AG08395 (cell line): ENCODE measurements around the gene ZNRF3.
A peak's percentile ranks its signal among the peaks of the same experiment; 100 is the strongest.
"Not testable (repeated sequence)": the region's sequence is repeated elsewhere in the genome, so short reads cannot be mapped to it uniquely, and the experiment has no call there.

Source experiments
- DNase-seq: peaks from one replicate; pipeline ENCODE4 v3.0.0; 2012; ENCODE audit warnings: mixed read lengths, low spot score

The ZNRF3 gene

DNA sequence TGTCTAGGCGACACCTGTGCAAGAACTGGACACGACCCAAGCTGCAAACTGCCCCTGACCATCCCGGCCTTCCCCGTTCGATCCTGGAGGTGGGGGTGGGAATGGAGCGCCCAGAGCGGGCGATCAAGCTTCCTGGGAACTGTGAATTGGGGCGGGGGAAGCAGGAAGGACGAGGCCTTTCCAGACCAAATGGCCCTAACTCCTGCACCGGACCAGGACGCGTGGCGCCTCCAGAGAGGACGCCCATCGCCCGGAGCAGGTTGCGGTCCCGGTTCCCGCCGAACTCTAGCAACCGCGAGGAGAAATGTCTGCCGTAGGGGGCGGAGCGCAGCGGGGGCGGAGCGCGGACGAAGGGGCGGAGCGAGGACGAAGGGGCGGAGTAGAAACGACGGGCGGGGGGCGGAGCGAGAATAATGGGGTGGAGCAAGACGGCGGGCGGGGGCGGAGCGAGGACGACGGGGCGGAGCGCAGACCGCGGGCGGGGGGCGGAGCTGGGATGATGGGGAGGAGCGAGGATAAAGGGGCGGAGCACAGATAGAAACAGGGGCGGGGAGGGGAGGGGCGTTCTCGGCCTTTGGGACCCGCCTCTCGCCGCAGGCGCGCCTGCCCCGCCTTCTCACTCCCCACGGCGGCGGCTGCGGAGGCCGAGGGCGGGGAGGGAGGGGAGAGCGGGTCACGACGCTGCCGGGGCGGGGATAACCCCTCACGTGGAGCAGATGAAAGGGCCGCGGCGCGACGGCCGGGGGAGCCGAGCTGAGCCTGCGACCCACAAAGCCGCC lies at the start of gene ZNRF3:
ZNRF3 (plus strand) TSS at position 695 of the 779 bp plus-strand sequence. CDS start 195 bp downstream, outside the sequence.
- DNase-seq: peak; percentile 97

DNA sequence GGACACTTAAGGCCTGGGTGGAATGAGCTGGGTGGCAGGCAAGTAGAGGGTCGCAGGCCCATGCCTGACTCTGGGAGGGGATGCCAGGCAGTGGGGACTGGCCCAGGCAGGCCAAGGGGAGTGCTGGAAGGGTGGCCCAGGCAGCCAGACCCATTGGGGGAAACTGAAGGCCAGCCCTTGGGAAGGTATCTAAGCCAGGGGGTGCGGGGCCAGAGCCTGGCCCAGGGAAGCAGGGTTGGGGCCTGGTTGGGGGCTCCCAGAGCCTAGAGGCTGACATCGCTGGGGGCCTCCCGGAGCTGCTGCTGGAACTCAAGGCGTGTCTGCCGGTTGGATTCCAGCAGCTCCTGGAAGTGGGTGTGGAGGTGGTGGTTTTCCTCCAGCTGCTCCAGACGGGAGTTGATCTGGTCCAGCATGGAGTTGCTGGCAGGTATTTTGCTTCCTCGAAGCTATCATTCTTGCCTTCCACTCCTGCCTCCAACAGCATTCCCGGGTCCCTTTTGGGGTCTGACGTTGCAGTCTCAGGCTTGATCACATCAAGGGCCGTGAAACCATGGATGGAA lies 47.7 kb upstream of the ZNRF3 start:
- DNase-seq: no peak

DNA sequence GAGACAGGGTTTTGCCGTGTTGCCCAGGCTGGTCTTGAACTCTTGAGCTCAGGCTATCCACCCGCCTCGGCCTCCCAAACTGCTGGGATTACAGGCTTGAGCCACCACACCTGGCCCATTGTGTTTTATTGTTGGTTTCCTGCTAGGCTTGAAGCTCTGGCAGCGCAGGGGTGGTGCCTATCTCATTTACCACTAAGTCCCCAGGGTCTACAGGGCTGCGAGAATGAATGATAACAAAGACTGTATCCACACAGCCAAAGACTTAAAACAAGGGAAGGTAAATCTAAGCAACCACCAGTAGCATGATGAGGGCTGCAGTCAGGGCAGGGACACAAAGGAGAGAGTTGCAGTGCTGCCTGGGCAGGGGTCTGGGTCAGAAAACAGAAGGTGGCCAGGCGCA lies 45.7 kb upstream of the ZNRF3 start:
- no peak for DNase-seq

DNA sequence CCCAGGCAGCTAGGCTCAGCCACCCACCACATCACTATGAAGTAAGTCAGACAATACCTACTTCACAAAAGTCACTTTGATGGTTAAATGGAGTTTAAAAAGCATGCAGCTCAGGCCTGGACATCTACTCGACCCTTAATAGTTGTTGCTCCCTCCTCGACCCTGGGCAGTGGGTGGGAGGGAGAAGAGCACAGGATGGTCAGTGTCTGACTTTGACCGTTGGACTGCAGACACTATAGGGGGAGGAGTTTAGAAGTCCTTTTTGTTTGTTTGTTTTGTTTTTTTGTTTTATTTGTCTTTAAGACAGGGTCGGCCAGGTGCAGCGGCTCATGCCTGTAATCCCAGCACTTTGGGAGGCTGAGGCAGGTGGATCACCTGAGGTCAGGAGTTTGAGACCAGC lies 44.4 kb upstream of the ZNRF3 start:
- no peak for DNase-seq

DNA sequence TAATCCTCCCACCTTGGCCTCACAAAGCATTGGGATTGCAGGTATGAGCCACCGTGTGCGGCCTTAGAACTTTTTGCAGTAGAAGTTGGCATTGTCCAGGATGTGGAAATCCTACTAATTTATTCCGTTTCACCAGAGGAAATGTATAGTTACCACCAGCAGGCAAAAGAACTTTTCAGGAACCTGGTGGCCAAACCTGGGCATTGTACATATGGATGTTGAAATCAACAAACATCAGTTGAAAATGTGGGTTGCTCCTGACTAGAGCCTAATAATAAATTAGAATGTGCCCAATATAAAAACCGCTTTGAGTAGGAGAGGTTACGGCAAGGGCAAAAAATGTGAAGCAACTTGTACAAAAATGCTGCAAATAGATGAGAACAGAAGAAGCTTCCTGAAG lies 42.3 kb upstream of the ZNRF3 start:
- no peak for DNase-seq

DNA sequence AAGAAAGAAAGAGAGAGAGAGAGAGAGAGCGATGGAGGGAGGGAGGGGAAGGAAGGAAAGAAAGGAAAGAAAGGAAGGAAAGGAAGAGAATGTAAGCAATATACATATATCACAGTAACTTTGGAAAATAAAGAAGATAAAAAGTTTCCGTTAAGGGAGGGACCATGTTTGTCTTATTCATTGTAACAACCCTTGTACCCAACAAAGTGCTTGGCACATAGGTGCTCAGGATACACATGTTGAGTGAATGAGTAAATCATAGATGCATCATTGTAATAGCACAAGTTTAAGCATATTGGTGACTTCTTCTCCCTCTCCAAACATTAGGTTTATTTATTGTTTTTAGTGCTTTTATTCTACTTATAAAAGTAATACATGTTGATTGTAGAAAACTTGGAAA lies 39.7 kb upstream of the ZNRF3 start:
- DNase-seq: no peak

- not testable (repeated sequence) for DNase-seq
These were observed 39.1 kb upstream of the ZNRF3 start for GRCh38 chr22:28844277-28844676.

- DNase-seq: no peak
These were observed 36.4 kb upstream of the ZNRF3 start for GRCh38 chr22:28846994-28847393.

DNA sequence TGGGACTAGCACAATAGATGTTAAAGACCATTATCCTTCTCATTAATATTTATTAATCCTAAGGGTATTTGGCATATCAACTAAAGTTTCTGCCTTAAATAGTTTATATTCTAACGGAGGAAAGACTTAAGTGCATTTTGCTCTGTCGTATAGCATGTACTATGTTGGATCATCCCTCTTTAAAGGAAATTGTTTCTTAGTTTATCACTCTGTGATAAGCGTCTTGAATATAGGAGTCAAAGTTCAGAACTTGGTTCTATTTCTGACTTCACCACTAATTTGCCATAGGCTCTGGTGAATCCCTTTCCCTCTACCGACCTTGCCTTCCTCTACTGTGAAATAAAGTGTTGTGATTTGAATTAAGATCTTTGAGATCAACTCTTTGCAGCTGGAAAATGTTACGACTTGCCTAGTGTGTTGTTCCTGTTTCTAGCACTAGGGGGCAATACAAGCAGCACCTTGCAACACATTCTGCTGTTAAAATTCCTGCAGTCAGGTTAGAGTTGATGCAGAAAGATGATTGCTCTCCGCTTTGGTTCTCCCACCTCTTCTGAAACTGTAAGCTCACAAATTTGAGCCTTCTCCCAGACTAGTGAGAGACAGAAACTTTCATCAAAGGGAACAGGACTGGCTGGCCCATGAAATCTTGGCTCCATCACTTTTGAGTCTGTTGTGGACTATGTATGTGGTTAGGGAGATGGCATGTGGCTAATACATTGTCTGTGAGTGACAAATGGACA lies 27.8 kb upstream of the ZNRF3 start:
- peak; percentile 71 for DNase-seq

DNA sequence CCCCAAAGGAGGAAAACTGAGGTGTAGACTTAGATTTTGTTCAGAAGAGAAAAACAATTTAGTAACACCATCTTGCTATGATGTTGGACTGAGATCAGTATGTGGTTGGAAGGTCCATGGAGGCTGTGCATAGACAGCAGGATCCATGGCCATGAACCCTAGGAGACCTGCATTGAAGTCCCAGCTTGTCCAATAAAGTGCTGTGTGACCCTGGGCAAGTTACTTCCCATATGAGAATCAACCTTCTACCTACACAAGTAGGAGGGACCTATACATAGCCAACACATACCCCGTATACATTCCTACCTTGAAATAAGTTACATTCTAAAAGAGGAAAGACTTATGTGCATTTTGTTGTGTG lies 27.3 kb upstream of the ZNRF3 start:
- no peak for DNase-seq

DNA sequence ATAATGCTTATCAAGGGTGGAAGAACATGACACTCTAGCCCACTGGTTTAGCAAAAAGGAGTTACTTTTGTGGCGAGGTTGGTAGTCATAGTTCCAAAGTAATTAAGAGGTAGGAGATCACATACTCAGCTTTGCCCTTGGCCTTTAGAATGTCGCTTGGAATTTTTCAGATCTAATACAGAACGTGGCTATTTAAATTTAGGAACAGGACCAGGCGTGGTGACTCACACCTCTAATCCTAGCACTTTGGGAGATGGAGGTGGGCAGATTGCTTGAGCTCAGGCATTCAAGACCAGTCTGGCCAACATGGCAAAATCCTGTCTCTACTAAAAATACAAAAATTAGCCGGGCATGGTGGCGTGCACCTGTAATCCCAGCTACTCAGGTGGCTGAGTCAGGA lies 26.1 kb upstream of the ZNRF3 start:
- DNase-seq: no peak

DNA sequence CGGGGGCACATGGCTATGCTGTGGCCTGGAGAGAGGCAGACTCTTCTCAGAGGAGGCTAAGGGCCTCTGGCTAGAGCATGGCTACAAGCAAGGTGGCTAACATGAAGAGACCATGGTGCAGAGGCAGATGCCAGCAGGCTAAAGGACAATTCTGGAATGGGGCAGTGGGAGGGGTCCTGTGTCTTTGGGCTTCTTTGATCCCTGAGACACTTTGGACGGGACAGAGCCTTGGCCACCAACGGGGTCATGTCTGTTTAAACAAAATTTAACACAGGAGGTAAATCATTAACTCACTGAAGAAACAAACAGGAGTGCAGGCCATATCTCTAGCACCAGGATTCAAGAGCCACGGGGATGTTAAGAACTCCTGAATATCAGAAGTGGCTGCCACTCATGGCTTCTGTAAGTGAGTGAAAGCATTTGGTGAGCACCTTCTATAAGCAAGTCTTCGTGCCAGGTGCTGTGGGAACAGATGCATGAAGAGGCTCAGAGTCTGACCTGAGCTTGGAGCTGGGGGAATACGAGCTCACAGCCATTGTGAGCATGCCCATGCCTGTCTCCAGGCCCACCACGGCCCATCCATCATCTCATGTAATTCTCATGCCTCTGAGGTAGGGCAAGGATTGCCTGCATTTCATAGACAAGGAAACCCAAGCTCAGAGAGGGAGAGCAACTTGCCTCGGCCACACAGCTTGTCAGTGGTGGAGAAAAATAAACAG lies 18.3 kb upstream of the ZNRF3 start:
- DNase-seq: no peak

- DNase-seq: no peak
These were observed 16.2 kb upstream of the ZNRF3 start for GRCh38 chr22:28867191-28867590.

DNA sequence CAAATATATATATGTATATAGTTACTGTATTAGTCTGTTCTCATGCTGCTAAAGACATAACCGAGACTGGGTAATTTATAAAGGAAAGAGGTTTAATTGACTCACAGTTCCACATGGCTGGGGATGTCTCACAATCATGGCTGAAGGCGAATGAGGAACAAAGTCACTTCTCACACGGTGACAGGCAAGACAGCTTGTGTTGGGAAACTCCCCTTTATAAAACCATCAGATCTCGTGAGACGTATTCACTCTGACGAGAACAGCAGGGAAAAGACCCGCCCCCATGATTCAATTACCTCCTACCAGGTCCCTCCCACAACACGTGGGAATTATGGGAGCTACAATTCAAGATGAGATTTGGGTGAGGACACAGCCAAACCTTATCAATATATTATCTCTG lies 15.0 kb upstream of the ZNRF3 start:
- not testable (repeated sequence) for DNase-seq

- no peak for DNase-seq
These were observed 13.6 kb upstream of the ZNRF3 start for GRCh38 chr22:28869736-28870135.

DNA sequence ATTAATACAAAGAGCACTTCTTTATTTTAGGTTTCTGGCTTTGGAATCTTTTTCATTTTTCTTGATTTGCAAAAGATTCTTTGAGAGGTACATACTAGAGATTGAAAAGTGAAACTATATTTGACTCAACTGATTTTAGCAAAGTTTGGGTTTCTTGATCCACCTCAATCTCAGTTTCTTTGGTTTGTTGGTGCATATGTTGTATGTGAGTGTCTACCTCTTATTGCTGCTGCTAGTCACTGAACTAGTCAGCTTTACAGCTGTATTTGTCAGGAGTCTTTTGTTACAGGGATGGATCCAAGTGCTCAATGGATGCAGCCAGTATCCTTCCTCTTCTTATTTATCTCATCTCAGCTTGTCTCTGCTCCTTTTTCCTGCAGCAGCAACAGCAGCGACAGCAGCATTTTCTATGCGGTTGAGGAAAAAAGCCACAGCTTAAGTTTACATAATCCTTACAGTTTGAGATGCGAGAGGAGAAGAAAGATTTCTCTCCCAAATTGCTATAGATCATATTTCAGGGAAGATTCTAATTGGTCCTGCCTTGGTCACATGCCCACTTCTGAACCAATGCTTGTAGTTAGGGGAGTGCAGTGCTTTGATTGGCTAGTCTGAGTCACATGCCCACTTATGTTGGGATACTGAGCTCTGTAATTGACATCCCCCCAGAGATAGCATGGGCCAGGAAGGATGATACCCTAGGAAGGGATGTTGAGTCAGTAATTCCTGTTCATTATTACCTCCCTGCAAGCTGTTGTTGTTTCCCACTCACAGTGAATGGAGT lies 10.0 kb upstream of the ZNRF3 start:
- DNase-seq: no peak

DNA sequence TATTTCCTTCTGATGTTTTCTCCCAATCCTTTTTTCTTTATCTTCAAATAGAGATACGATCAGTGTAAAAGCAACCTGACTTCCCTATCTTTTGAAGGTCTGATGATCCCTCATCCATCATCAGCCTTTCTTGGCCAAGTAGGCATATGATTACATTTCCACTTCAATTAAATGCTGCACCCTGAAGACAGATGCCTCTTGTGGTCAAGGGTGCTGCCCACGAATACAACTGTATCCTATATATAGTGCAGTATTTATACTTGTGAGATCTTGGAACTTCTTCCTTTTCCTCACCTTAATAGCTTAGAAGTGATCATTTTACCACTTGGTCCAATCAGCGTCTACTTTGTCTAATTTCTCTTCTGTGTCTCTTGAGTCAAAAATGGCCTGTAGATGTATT lies 9.3 kb upstream of the ZNRF3 start:
- no peak for DNase-seq

DNA sequence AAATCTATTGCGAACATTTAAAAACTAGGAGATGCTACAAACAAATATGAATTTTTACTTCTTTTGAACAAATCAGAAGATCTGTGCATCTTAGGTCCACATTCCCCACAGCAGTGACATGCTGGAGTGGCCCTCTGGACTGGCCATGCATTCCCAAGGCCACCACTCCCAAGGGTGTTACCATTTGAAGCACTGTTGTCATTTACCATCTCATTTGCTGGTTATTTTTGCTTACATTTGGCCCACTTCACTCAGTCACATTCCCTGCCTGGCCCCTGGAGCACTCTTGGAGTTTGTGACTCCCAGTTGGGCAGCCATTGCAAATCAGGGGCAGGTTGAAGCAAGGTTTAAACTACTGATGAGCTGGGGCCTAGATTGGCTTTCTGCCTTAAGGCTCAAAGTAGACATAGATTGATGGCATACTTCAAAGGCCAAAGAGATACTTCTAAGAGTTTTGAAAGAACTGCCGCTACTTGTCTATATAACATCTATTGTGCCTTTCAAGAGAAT lies 8.5 kb upstream of the ZNRF3 start:
- no peak for DNase-seq

- no peak for DNase-seq
These were observed 861 bp upstream of the ZNRF3 start for GRCh38 chr22:28882545-28882877.

- peak; percentile 15 for DNase-seq
These were observed 215 bp downstream of the ZNRF3 start for GRCh38 chr22:28883657-28883916.

GRCh38 chr22:28883917-28884746 lies 760 bp downstream of the ZNRF3 start:
- DNase-seq: peak; percentile 29
